Measurements from ENCODE around the gene CATSPER4.

The CATSPER4 gene

DNA sequence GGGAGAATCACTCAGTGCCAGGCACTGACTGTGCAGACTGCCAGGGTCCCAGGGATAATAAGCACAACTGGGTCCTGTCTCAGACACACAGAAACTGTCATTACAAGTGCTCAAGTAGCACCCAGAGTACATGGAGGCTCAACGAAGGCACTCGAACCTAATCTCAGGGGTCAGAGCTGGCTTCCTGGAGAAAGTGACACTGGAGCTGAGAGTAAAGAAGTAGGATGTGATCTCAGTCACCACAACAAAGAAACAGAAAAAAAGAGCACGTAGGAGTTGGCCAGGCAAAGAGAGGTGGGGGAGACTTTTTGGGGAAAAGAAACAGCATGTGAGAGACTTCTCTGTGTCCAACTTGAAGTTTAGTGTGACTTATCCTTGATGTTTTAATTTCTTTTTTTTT lies 1.3 kb downstream of the CATSPER4 start:
- DNase-seq (ENCODE audit: low spot score in 2 of 2) = no peak
- in situ Hi-C loops (cut with MboI; ENCODE audit: low sequenced_read_pairs) = no loop called here
- H3K9me3 ChIP-seq = no peaks in the 10 kb centered on the region
- H3K4me3 ChIP-seq = no peak overlapping the region
- H3K36me3 ChIP-seq (replicated peaks) = no peaks in the 10 kb centered on the region
- no peaks in the 10 kb centered on the region for H3K4me1 ChIP-seq
- H3K27me3 ChIP-seq (ENCODE audit: low read depth) = no peaks in the 10 kb centered on the region

- H3K4me3 ChIP-seq = no peak overlapping the region
- DNase-seq (ENCODE audit: low spot score in 2 of 2) = no peak
- in situ Hi-C loops (cut with MboI; ENCODE audit: low sequenced_read_pairs) = no loop called here
Measured at GRCh38 chr1:26195805-26196204, 5.4 kb downstream of the CATSPER4 start.

GRCh38 chr1:26197301-26197700 lies 6.9 kb downstream of the CATSPER4 start:
- in situ Hi-C loops (cut with MboI; ENCODE audit: low sequenced_read_pairs) = no loop called here
- H3K4me1 ChIP-seq = no peaks in the 10 kb centered on the region
- no peak for DNase-seq (ENCODE audit: low spot score in 2 of 2)
- no peak overlapping the region for H3K4me3 ChIP-seq
- no peaks in the 10 kb centered on the region for H3K36me3 ChIP-seq (replicated peaks)
- H3K27me3 ChIP-seq (ENCODE audit: low read depth) = no peaks in the 10 kb centered on the region
- no peaks in the 10 kb centered on the region for H3K9me3 ChIP-seq

More at GRCh38 chr1:26195805-26196204, 5.4 kb downstream of the CATSPER4 start:
- no peaks in the 10 kb centered on the region for H3K4me1 ChIP-seq
- H3K36me3 ChIP-seq (replicated peaks) = no peaks in the 10 kb centered on the region
- no peaks in the 10 kb centered on the region for H3K9me3 ChIP-seq
- no peaks in the 10 kb centered on the region for H3K27me3 ChIP-seq (ENCODE audit: low read depth)

GRCh38 chr1:26197813-26198212 lies 7.4 kb downstream of the CATSPER4 start:
- no peaks in the 10 kb centered on the region for H3K27me3 ChIP-seq (ENCODE audit: low read depth)
- no peak overlapping the region for H3K4me3 ChIP-seq
- DNase-seq (ENCODE audit: low spot score in 2 of 2) = no peak
- H3K36me3 ChIP-seq (replicated peaks) = no peaks in the 10 kb centered on the region
- in situ Hi-C loops (cut with MboI; ENCODE audit: low sequenced_read_pairs) = no loop called here
- H3K9me3 ChIP-seq = no peaks in the 10 kb centered on the region
- H3K4me1 ChIP-seq = no peaks in the 10 kb centered on the region

GRCh38 chr1:26200413-26200812 lies 10.0 kb downstream of the CATSPER4 start:
- no peaks in the 10 kb centered on the region for H3K27me3 ChIP-seq (ENCODE audit: low read depth)
- DNase-seq (ENCODE audit: low spot score in 2 of 2) = no peak
- in situ Hi-C loops (cut with MboI; ENCODE audit: low sequenced_read_pairs) = no loop called here
- no peaks in the 10 kb centered on the region for H3K4me1 ChIP-seq
- no peaks in the 10 kb centered on the region for H3K36me3 ChIP-seq (replicated peaks)
- no peaks in the 10 kb centered on the region for H3K9me3 ChIP-seq
- no peak overlapping the region for H3K4me3 ChIP-seq

DNA sequence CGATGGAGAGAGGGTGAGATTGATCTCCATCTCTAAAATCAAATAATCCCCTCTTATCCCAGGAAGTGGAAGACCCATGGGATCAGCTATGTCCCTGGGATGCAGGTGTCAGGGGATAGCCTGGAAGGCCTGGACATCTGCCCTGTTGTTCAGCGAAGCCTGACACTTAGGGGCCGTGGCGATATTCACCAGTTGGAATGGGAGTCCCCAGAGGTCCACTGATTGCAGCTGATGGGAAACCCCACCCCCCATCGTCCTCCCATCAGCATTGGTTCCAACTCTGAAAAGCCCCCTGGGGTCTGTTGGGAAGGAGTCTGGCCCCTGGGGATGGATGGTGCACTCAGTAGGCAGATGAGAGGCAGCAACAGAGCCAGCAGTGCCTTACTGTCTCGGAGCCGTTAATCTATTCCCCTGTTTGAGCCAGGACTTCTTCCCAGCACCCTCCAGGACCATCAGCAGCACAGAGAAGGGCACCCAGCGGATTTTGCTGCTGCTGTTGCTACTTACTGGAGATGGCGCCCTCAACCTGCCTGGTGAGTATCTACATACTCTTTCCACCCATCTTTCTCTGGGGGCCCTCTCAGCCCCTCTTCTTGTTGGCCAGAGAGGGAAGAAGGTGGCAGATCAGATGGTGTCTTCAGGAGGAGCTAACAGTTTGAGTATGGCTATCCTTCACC lies 13.4 kb downstream of the CATSPER4 start:
- Histone ChIP-seq H3K36me3 (replicated peaks) (no peaks in the 10 kb centered on the region), H3K9me3 (no peaks in the 10 kb centered on the region), H3K4me3 (no peak overlapping the region), H3K4me1 (no peaks in the 10 kb centered on the region), H3K27me3 (ENCODE audit: low read depth) (no peaks in the 10 kb centered on the region)
- no peak for DNase-seq (ENCODE audit: low spot score in 2 of 2)
- in situ Hi-C loops (cut with MboI; ENCODE audit: low sequenced_read_pairs) = no loop called here

GRCh38 chr1:26210147-26210870 lies 19.9 kb downstream of the CATSPER4 start:
- DNase-seq (ENCODE audit: low spot score in 2 of 2) = no peak
- H3K4me1 ChIP-seq = no peaks in the 10 kb centered on the region
- in situ Hi-C loops (cut with MboI; ENCODE audit: low sequenced_read_pairs) = no loop called here
- H3K27me3 ChIP-seq (ENCODE audit: low read depth) = no peaks in the 10 kb centered on the region
- no peak overlapping the region for H3K4me3 ChIP-seq
- no peaks in the 10 kb centered on the region for H3K36me3 ChIP-seq (replicated peaks)
- H3K9me3 ChIP-seq = no peaks in the 10 kb centered on the region

DNA sequence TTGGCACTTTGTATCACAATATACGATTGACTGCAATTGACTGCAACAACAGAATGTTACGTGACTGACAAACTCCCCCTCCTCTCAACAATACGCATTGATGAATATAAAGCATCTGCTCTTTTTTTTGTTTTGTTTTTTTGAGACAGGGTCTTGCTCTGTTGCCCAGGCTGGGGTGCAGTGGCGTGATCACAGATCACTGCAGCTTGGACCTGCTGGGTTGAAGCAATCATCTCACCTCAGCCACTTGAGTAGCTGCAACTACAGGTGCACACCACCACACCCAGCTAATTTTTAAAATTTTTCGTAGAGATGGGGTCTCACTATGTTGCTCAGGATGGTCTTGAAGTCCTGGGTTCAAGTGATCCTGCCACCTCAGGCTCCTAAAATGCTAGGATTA lies 22.3 kb downstream of the CATSPER4 start:
- no peaks in the 10 kb centered on the region for H3K27me3 ChIP-seq (ENCODE audit: low read depth)
- H3K4me1 ChIP-seq = peaks cover 9% of the 10 kb centered on the region
- no peaks in the 10 kb centered on the region for H3K9me3 ChIP-seq
- no peaks in the 10 kb centered on the region for H3K36me3 ChIP-seq (replicated peaks)
- in situ Hi-C loops (cut with MboI; ENCODE audit: low sequenced_read_pairs) = no loop called here
- H3K4me3 ChIP-seq = no peak overlapping the region
- no peak for DNase-seq (ENCODE audit: low spot score in 2 of 2)

DNA sequence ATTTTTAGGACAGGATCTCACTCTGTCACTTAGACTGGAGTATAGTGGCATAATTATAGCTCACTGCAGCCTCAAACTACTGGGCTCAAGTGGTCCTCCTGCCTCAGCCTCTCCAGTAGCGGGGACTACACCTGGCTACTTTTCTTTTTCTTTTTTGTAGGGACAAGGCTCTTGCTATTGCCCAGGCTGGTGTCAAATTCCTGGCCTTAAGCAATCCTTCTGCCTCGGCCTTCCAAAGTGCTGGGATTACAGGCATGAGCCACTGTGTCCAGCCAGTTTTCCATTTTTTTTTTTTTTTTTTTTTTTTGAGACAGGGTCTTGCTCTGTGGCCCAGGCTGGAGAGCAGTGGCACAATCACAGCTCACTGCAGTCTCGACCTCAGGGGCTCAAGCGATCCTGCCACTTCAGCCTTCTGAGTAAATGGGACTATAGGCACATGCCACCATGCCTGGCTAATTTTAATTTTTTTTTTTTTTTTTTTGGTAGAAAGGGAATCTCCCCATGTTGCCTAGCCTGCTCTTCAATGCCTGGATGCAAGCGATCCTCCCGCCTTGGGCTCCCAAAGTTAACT lies 23.0 kb downstream of the CATSPER4 start:
- Histone ChIP-seq H3K27me3 (ENCODE audit: low read depth) (no peaks in the 10 kb centered on the region), H3K4me1 (peaks cover 9% of the 10 kb centered on the region), H3K9me3 (no peaks in the 10 kb centered on the region), H3K36me3 (replicated peaks) (no peaks in the 10 kb centered on the region), H3K4me3 (no peak overlapping the region)
- in situ Hi-C loops (cut with MboI; ENCODE audit: low sequenced_read_pairs) = no loop called here
- no peak for DNase-seq (ENCODE audit: low spot score in 2 of 2)

- Histone ChIP-seq H3K36me3 (replicated peaks) (no peaks in the 10 kb centered on the region), H3K4me3 (no peak overlapping the region), H3K4me1 (peaks cover 9% of the 10 kb centered on the region), H3K9me3 (no peaks in the 10 kb centered on the region), H3K27me3 (ENCODE audit: low read depth) (no peaks in the 10 kb centered on the region)
- no peak for DNase-seq (ENCODE audit: low spot score in 2 of 2)
- in situ Hi-C loops (cut with MboI; ENCODE audit: low sequenced_read_pairs) = no loop called here
Measured at GRCh38 chr1:26215246-26215645, 24.8 kb downstream of the CATSPER4 start.

DNA sequence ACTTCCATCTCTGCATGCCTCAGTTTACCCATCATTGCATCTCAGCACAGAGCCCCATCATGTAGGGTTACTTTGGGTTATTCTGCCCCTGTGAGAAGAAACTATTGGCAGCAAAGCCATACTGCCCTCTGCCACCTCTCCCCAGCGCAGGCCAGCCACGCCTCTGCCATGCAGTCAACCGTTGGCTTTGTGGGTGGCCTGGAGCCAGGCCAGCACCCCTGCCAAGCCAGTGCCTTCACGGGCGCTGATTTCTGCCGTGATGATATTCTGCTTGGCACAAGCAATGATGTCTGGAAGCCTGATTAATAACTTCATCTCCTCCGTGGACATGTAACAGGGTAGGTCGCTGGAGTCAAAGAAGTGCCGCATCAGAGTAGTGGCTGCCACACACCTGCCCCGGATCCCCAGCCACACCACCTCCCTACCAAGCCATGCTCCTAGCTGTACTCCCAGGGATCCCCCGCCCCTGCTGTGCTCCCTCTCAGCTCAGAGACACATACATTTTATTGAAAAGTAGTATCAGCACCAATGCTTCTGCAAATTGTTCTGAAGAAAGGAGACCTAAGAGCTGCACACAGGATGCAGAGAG lies 28.6 kb downstream of the CATSPER4 start:
- in situ Hi-C loops (cut with MboI; ENCODE audit: low sequenced_read_pairs) = no loop called here
- Histone ChIP-seq H3K4me3 (no peak overlapping the region), H3K36me3 (replicated peaks) (no peaks in the 10 kb centered on the region), H3K9me3 (no peaks in the 10 kb centered on the region), H3K27me3 (ENCODE audit: low read depth) (no peaks in the 10 kb centered on the region), H3K4me1 (peaks cover 9% of the 10 kb centered on the region)
- DNase-seq (ENCODE audit: low spot score in 2 of 2) = no peak

DNA sequence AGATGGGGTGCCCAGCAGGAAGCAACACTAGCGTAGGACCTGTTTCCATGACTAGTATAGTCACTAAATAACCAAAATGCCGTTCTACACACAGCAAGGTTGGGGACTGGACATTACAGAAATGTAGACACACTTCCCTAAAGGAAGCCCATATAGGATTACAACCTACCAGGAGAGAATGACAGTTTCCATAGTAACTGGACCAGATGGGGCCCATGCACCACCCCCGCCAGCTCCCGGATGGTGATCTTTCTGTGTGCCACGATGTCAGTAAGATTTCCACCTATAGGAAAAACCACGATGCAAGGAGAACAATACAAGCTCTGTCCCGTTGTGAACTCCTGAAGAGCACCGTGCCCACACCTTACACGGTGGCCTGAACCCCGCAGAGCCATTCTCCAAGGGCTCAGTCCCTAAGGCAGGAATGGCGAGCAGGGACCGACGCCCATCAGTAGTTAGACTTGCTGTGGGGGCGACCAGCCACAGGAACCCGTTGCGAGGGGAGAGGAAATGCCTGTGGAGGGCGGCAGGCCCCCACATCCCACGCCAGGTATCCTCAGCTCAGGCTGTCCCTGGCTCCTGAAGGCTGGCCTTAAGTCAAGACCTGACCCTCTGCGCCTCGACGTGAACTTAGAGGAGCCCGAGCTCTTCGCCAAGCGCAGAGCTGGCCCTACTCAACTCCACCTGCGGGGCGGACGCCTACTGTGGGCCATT lies 30.0 kb downstream of the CATSPER4 start:
- Histone ChIP-seq H3K4me3 (no peak overlapping the region), H3K4me1 (peaks cover 9% of the 10 kb centered on the region), H3K36me3 (replicated peaks) (no peaks in the 10 kb centered on the region), H3K27me3 (ENCODE audit: low read depth) (no peaks in the 10 kb centered on the region), H3K9me3 (no peaks in the 10 kb centered on the region)
- no peak for DNase-seq (ENCODE audit: low spot score in 2 of 2)
- in situ Hi-C loops (cut with MboI; ENCODE audit: low sequenced_read_pairs) = no loop called here

DNA sequence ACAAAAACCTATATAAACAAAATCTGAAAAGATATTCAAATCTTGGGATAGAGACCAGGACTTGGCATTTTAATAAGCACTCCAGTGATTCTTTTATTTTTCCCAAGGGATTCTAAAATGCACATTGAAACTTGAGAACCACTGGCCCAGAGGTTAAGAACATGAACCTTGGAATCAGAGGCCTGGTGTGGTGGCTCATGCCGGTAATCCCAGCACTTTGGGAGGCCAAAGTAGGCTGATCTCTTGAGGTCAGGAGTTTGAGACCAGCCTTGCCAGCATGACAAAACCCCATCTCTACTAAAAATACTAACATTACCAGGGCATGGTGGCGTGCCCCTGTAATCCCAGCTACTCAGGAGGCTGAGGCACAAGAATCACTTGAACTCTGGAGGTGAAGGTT lies 30.7 kb downstream of the CATSPER4 start:
- in situ Hi-C loops (cut with MboI; ENCODE audit: low sequenced_read_pairs) = no loop called here
- peaks cover 9% of the 10 kb centered on the region for H3K4me1 ChIP-seq
- no peak overlapping the region for H3K4me3 ChIP-seq
- no peaks in the 10 kb centered on the region for H3K9me3 ChIP-seq
- no peak for DNase-seq (ENCODE audit: low spot score in 2 of 2)
- H3K36me3 ChIP-seq (replicated peaks) = no peaks in the 10 kb centered on the region
- H3K27me3 ChIP-seq (ENCODE audit: low read depth) = no peaks in the 10 kb centered on the region

All from HAP-1 (cell line).